Measurements from ENCODE around the gene POLRMT.

GRCh38 chr19:611481-611868 is 21.9 kb downstream of the POLRMT start:
- TF ChIP-seq, protein P1, sequence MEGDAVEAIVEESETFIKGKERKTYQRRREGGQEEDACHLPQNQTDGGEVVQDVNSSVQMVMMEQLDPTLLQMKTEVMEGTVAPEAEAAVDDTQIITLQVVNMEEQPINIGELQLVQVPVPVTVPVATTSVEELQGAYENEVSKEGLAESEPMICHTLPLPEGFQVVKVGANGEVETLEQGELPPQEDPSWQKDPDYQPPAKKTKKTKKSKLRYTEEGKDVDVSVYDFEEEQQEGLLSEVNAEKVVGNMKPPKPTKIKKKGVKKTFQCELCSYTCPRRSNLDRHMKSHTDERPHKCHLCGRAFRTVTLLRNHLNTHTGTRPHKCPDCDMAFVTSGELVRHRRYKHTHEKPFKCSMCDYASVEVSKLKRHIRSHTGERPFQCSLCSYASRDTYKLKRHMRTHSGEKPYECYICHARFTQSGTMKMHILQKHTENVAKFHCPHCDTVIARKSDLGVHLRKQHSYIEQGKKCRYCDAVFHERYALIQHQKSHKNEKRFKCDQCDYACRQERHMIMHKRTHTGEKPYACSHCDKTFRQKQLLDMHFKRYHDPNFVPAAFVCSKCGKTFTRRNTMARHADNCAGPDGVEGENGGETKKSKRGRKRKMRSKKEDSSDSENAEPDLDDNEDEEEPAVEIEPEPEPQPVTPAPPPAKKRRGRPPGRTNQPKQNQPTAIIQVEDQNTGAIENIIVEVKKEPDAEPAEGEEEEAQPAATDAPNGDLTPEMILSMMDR (IDR thresholded peaks at IDR 0.05), result no peak
- no peak for TF ChIP-seq ZFX (IDR thresholded peaks at IDR 0.05; ENCODE audit: borderline replicate concordance)
